Measurements from ENCODE around the gene PEX12.

DNA sequence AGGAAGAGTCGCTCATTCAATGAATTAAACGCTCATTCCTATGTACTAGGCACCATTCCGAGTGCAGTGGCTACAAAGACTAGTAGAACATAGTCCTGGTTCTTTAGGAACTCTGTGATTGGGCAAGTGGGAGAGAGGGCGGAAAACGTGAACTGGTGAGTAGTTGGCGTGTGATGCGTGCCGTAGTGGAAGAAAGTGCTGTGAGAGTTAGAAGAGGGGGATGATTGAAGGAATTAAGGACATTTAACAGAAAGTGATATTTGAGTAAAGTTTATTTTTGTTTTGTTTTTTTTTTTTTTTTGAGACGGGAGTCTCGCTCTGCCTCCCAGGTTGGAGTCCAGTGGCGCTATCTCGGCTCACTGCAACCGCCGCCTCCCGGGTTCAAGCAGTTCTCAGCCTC lies 9.8 kb downstream of the PEX12 start:
- TF ChIP-seq, protein P1, sequence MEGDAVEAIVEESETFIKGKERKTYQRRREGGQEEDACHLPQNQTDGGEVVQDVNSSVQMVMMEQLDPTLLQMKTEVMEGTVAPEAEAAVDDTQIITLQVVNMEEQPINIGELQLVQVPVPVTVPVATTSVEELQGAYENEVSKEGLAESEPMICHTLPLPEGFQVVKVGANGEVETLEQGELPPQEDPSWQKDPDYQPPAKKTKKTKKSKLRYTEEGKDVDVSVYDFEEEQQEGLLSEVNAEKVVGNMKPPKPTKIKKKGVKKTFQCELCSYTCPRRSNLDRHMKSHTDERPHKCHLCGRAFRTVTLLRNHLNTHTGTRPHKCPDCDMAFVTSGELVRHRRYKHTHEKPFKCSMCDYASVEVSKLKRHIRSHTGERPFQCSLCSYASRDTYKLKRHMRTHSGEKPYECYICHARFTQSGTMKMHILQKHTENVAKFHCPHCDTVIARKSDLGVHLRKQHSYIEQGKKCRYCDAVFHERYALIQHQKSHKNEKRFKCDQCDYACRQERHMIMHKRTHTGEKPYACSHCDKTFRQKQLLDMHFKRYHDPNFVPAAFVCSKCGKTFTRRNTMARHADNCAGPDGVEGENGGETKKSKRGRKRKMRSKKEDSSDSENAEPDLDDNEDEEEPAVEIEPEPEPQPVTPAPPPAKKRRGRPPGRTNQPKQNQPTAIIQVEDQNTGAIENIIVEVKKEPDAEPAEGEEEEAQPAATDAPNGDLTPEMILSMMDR (conservative IDR thresholded peaks at IDR 0.05) = no peak
- TF ChIP-seq EZH2 (IDR thresholded peaks at IDR 0.05; ENCODE audit: low read depth) = no peak

All from PC-9 (cell line).